A673 (cell line): ENCODE measurements around the gene AOPEP. TPM values are rescaled to one million over a fixed set of nuclear protein-coding genes. Genes with fewer than 3 reads are reported as not detected.

Experiments used
- BruUV-seq: library from RNA; stranded (reverse); fragments of 400-500 nt; replicated peaks from 2 replicates; lab custom pipeline; 2021; lab: Mats Ljungman, UMichigan
- CTCF ChIA-PET: fragments of 300-600 bp; sonication (Branson Sonifier 250); formaldehyde crosslinking; loops from one replicate; lab custom pipeline; 2022; ENCODE audit warnings: antibody characterized with exemption; lab: Charles Lee
- POLR2A ChIA-PET: fragments of 300-600 bp; sonication (Branson Sonifier 250); formaldehyde crosslinking; loops from one replicate; lab custom pipeline; 2022; ENCODE audit warnings: antibody characterized with exemption; ENCODE audit not compliant: low non-redundant PET; lab: Charles Lee
- DNase-seq: peaks from one replicate; pipeline ENCODE4 v3.0.0-alpha.2; 2015; ENCODE audit warnings: low spot score
- H3K27ac ChIP-seq: fragments of 200-600 bp; sonication (generic); 2 replicates; pipeline ENCODE4 v1.5.1; 2016; ENCODE audit warnings: mixed run types, low read depth, mild to moderate bottlenecking, mixed read lengths, antibody characterized with exemption, low read length; ENCODE audit not compliant: poor library complexity, severe bottlenecking
- H3K27me3 ChIP-seq: fragments of 200-600 bp; sonication (generic); replicated peaks from 2 replicates; pipeline ENCODE4 v1.6.1; 2017; ENCODE audit warnings: mixed run types, low read depth, mild to moderate bottlenecking, mixed read lengths, antibody characterized with exemption, low read length; ENCODE audit not compliant: insufficient read depth, poor library complexity
- H3K36me3 ChIP-seq: fragments of 200-600 bp; sonication (generic); 2 replicates; pipeline ENCODE4 v1.6.1; 2016; ENCODE audit warnings: mixed run types, mild to moderate bottlenecking, mixed read lengths, antibody characterized with exemption, low read length; ENCODE audit not compliant: insufficient read depth, poor library complexity, severe bottlenecking
- H3K4me1 ChIP-seq: fragments of 200-600 bp; sonication (generic); 2 replicates; pipeline ENCODE4 v1.6.1; 2017; ENCODE audit warnings: mixed run types, mild to moderate bottlenecking, mixed read lengths, antibody characterized with exemption, low read length; ENCODE audit not compliant: insufficient read depth, poor library complexity, severe bottlenecking
- H3K4me3 ChIP-seq: fragments of 200-600 bp; sonication (generic); 2 replicates; pipeline ENCODE4 v1.5.1; 2016; ENCODE audit warnings: low read depth, mixed run types, mild to moderate bottlenecking, mixed read lengths, low read length; ENCODE audit not compliant: poor library complexity, severe bottlenecking
- H3K9me3 ChIP-seq: fragments of 200-600 bp; sonication (generic); 2 replicates; pipeline ENCODE4 v1.6.1; 2016; ENCODE audit warnings: mixed run types, low read depth, mild to moderate bottlenecking, mixed read lengths, antibody characterized with exemption, low read length; ENCODE audit not compliant: poor library complexity, severe bottlenecking
- EZH2 ChIP-seq: fragments of 200-600 bp; sonication (generic); IDR thresholded peaks from 2 replicates; pipeline ENCODE4 v1.6.1; 2017; ENCODE audit warnings: borderline replicate concordance, low read depth, mild to moderate bottlenecking, mixed read lengths, antibody characterized with exemption, low read length; ENCODE audit not compliant: poor library complexity, severe bottlenecking
- intact Hi-C: fragments of 100-400 bp; cut with micrococcal nuclease; formaldehyde crosslinking; loops from one replicate; pipeline ENCODE4 v1.10.0; 2022; ENCODE audit not compliant: unreplicated experiment
- total RNA-seq: library from RNA; stranded (reverse); gene quantifications from 2 replicates; pipeline ENCODE4 v1.2.3, GENCODE V29; 2021
- TF ChIP-seq, protein P1 (sequence below): fragments of 300-800, 200-600 bp; sonication (generic); conservative IDR thresholded peaks from 2 replicates; pipeline ENCODE4 v1.5.1; 2017; ENCODE audit warnings: low read depth, mild to moderate bottlenecking, antibody characterized with exemption, low read length, moderate library complexity, mixed read lengths

AOPEP gene
- total RNA-seq, 1 experiment from 2014 or later: 17.5 TPM

DNA sequence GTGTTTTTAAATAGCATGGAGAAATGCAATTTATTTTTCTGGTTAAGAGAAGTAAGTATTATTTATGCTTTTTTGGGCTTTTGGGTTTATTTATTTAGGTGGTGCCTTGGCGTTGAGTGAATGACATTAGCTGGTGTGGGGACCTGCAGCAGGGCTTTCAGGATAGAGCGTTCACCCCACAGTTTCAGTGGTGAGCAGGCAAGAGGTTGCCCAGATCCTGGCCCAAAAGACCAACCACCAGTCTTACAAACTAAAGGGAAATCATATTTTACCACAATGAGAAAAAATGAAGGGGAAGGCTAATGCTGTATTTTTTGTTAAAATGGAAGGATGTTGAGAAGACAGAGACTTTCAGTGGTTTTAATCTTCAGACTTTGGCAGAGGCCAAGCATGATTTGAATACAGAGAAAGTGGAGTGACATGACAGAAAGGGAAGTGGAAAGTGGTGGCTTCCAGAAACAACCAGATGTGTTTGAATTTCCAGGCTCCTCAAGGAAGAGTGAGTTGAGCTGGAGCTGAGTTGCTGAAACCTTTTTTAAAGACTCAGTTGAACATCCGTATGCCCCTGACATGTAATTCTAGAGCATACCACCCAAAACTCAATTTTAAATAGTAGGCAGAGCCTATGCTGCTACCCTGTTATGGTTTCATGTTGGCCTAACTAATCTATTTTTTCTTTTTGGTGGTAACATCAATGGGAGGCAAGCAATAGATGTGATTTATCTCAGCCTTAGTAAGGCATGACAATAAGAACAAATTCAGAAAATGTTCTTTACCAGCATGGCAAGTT, 94.8 kb downstream of the AOPEP start:
- no peak for DNase-seq
- no peaks in the 10 kb centered on the region for H3K4me1 ChIP-seq
- intact Hi-C loops: no loop called here

GRCh38 chr9:94822273-94822672, 95.8 kb downstream of the AOPEP start:
- ChIA-PET CTCF (no interaction called here), POLR2A (no interaction called here)
- H3K4me1 ChIP-seq: no peaks in the 10 kb centered on the region
- H3K9me3 ChIP-seq: no peaks in the 10 kb centered on the region
- H3K27me3 ChIP-seq: no peaks in the 10 kb centered on the region
- DNase-seq: no peak
- BruUV-seq: no TSS peak
- intact Hi-C loops: no loop called here
- H3K36me3 ChIP-seq: no peaks in the 10 kb centered on the region
- H3K4me3 ChIP-seq: no peak overlapping the region
- H3K27ac ChIP-seq: no peak overlapping the region
- TF ChIP-seq EZH2: no peak
- TF ChIP-seq, protein P1, sequence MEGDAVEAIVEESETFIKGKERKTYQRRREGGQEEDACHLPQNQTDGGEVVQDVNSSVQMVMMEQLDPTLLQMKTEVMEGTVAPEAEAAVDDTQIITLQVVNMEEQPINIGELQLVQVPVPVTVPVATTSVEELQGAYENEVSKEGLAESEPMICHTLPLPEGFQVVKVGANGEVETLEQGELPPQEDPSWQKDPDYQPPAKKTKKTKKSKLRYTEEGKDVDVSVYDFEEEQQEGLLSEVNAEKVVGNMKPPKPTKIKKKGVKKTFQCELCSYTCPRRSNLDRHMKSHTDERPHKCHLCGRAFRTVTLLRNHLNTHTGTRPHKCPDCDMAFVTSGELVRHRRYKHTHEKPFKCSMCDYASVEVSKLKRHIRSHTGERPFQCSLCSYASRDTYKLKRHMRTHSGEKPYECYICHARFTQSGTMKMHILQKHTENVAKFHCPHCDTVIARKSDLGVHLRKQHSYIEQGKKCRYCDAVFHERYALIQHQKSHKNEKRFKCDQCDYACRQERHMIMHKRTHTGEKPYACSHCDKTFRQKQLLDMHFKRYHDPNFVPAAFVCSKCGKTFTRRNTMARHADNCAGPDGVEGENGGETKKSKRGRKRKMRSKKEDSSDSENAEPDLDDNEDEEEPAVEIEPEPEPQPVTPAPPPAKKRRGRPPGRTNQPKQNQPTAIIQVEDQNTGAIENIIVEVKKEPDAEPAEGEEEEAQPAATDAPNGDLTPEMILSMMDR: no peak

More for the DNA sequence above, 94.8 kb downstream of the AOPEP start:
- ChIA-PET POLR2A (no interaction called here), CTCF (no interaction called here)
- no peak for TF ChIP-seq EZH2
- TF ChIP-seq, protein P1: no peak
- Histone ChIP-seq H3K4me3 (no peak overlapping the region), H3K27ac (no peak overlapping the region), H3K27me3 (no peaks in the 10 kb centered on the region), H3K36me3 (no peaks in the 10 kb centered on the region), H3K9me3 (no peaks in the 10 kb centered on the region)
- no TSS peak for BruUV-seq

DNA sequence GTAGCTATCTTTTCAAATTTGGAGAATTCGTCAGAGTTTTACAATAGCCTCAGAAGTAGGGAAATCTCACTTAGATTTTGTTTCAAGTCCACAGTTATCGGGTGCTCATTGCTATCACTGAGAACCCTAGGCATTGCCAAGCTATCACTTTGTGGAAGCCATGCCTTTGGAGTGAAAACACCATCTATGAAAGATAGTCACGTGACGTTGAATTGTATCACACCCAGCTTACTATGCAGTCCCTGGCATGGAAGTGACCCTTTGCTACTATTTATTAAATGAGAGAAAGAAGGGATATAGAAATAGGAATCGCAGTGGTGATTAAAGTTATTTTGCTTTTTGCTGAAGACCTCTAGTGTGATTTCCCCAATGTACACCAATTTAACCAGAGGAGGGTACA, 97.2 kb downstream of the AOPEP start:
- no peak overlapping the region for H3K27ac ChIP-seq
- CTCF ChIA-PET: no interaction called here

More for the DNA sequence above, 97.2 kb downstream of the AOPEP start:
- Histone ChIP-seq H3K4me3 (no peak overlapping the region), H3K27me3 (no peaks in the 10 kb centered on the region), H3K36me3 (no peaks in the 10 kb centered on the region), H3K4me1 (no peaks in the 10 kb centered on the region), H3K9me3 (no peaks in the 10 kb centered on the region)
- no peak for DNase-seq
- intact Hi-C loops: no loop called here
- BruUV-seq: no TSS peak
- TF ChIP-seq EZH2: no peak
- TF ChIP-seq, protein P1: no peak
- POLR2A ChIA-PET: no interaction called here
